VCaP (cell line): ENCODE data around the gene KIDINS220.

Source experiments
- H3K27ac ChIP-seq: fragments of 450-650 bp; 2 replicates; pipeline ENCODE4 v1.5.1; 2017
- TF ChIP-seq, protein P1 (sequence below): fragments of 450-650 bp; conservative IDR thresholded peaks from 2 replicates; pipeline ENCODE4 v1.5.1; 2017; ENCODE audit warnings: mild to moderate bottlenecking, moderate library complexity

KIDINS220 gene

DNA sequence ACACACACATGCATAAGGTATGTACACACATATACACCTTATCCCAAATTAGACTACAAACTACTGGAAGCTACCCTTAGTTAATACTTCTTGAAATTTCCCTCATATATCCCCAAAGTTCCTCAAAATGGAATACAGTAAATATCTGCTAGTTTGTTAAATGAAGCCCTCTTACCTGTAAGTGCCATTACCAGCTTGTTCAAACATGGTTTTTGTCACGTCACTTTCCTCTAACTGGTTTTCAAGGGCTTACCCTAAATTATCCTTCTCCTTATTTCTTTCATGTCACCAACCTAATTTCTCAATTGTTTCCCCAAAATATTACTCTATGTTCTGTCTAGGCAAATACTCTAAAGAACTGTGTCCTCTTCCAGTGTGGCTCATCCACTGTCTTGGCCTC, 24.4 kb upstream of the KIDINS220 start:
- TF ChIP-seq, protein P1, sequence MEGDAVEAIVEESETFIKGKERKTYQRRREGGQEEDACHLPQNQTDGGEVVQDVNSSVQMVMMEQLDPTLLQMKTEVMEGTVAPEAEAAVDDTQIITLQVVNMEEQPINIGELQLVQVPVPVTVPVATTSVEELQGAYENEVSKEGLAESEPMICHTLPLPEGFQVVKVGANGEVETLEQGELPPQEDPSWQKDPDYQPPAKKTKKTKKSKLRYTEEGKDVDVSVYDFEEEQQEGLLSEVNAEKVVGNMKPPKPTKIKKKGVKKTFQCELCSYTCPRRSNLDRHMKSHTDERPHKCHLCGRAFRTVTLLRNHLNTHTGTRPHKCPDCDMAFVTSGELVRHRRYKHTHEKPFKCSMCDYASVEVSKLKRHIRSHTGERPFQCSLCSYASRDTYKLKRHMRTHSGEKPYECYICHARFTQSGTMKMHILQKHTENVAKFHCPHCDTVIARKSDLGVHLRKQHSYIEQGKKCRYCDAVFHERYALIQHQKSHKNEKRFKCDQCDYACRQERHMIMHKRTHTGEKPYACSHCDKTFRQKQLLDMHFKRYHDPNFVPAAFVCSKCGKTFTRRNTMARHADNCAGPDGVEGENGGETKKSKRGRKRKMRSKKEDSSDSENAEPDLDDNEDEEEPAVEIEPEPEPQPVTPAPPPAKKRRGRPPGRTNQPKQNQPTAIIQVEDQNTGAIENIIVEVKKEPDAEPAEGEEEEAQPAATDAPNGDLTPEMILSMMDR: no peak
- H3K27ac ChIP-seq: no peak overlapping the region

DNA sequence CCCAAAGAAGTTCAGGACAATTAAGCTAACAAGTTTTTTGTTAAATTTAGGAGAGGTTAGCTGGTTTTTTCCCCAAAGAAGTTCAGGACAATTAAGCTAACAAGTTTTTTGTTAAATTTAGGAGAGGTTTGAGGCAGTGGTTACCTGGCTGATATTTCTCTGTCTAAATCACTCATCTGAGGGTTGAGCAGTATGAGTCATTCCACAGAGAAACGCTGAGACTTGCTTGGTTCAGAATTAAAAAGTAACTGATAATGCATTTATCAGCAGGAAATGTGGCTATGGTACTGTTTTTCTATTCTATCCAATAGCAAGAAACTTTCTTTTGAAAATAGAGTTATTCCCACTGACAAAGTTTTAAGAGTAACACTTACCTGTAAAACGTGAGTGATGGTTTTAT, 22.8 kb upstream of the KIDINS220 start:
- H3K27ac ChIP-seq: no peak overlapping the region
- TF ChIP-seq, protein P1: no peak

DNA sequence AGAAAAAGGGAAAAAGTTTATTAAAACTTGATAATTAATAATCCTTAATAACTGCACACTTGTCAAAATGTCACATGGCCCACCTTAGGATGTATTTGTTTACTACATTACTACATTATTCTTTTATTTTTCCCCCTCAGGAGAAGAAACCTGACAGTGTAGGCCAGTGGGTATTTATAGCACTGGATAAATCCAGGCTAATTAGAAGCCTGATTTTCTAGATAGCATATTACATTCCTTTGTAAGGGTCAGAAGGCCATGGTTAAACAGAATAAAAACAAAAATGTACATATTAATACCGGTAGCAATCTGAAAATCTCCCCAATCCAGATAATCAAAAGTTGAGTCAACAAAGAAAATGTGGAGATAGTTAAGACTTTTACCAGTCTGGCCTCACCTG, 21.5 kb upstream of the KIDINS220 start:
- H3K27ac ChIP-seq: no peak overlapping the region
- TF ChIP-seq, protein P1: no peak

DNA sequence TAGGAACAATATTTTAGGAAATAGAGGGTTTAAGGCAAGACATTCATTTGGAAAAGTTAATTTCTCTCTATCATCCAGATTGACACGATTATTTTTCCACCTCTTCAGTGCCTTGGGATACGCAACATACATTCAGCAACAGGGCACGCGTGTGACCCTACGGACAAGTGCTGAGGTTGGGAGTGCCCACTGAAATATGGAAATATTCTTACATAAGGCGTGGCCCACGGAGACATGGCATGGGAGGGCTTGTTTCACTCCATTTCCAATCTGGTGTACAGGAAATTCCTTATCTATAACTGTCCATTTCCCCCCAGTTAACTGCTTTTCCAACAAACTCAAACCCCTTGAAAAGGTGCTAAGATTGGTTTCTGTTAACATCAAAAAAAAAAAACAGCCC, 20.9 kb upstream of the KIDINS220 start:
- no peak overlapping the region for H3K27ac ChIP-seq
- TF ChIP-seq, protein P1: no peak

DNA sequence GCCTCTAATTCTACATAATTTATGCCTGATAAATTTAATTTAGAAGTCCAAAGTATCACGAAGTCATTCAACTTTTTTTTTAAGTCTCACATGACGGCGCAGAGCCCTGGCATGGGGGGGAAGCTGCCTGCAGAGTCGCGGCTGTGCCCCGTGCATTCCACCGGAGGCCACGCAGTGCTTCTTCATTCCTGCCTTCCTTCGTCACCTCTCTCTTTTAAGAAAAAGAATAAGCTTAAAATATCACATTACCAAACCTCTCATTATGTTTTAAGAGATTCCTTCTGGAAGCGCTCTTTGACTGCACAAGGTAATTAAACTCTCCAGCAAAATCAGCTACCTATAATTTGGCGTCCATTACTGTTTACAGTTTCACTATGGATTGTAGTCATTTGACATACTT, 20.3 kb upstream of the KIDINS220 start:
- H3K27ac ChIP-seq: no peak overlapping the region
- TF ChIP-seq, protein P1: no peak

DNA sequence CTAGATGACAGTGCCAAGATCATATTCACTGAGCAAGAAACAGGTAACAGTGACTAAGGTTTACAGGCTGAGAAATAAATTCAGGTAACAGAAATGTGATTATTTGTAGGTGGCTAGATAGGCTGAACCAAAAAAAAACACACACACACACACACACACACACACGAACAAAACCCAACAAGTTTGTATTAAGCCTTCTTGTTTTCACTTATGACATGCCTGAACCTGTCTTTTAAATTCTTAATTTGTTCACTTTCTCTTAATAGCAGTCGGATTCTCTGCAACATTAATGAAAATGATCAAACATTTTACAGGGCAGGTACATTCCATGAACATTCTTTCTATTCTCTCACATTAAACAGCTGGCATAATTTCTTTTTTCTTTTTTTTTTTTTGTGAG, 18.8 kb upstream of the KIDINS220 start:
- TF ChIP-seq, protein P1: no peak

DNA sequence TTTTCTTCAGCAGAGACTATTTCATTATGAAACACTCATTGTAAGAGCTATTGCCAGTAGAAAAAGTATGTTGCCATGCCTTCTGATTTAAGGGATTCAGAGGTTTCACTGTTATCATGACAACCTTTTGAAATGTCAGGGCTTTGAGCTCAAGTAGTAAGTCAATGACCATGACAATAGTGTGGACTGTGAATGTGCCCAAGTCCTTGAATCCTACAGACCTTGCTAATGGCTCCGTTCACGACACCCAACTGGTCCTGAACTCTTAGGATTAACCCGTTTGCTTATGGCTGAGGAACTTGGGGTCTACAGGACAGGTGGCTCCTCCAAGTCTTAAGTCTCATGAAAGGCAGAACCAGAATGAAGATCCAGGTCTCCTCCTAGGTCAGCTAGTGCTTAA, 17.6 kb upstream of the KIDINS220 start:
- H3K27ac ChIP-seq: no peak overlapping the region
- TF ChIP-seq, protein P1: no peak

More for the DNA sequence above, 18.8 kb upstream of the KIDINS220 start:
- H3K27ac ChIP-seq: no peak overlapping the region

DNA sequence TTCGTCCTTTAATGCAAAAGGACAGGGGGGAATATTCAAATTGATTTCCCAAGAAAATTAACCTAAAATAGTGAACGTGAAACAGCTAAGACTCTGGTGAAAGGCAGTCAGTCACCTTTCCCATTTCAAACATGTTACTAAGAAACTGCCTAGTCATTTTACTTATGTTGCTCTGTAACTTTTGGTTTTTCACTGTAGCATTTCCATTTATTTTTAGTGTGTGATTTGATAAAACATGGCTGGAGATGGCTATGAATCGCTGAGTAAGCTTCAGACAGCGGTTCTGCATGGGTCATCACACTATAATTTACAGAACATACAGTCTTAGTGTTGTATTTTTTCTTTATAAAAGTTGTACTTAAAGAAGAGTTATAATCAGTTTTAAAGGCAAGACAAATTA, 16.0 kb upstream of the KIDINS220 start:
- TF ChIP-seq, protein P1: no peak
- H3K27ac ChIP-seq: no peak overlapping the region
